H1 (cell line): Measurements from ENCODE around the gene ODC1. TPM values are rescaled to one million over a fixed set of nuclear protein-coding genes. Genes with fewer than 3 reads are reported as not detected.

Experiments
- ASH2L ChIP-seq: fragments of 200-600, 300-600 bp; sonication (generic); IDR thresholded peaks from one replicate; pipeline ENCODE4 v1.7.1; 2017; ENCODE audit warnings: low read length
- ATF3 ChIP-seq: IDR thresholded peaks from 2 replicates; pipeline ENCODE4 v1.6.1; 2011; ENCODE audit warnings: low read depth, mild to moderate bottlenecking, low read length; ENCODE audit not compliant: insufficient read depth
- BRCA1 ChIP-seq: IDR thresholded peaks from 2 replicates; pipeline ENCODE4 v1.6.1; 2012; ENCODE audit warnings: low read depth, low read length, improper control_type of control experiment
- CBX8 ChIP-seq: fragments of 300-800, 300-1000 bp; sonication (generic); IDR thresholded peaks from 2 replicates; pipeline ENCODE4 v1.7.1; 2016; ENCODE audit warnings: low read depth, low read length, borderline replicate concordance
- CHD2 ChIP-seq: IDR thresholded peaks from 2 replicates; pipeline ENCODE4 v1.6.1; 2012; ENCODE audit warnings: low read length, improper control_type of control experiment
- CREB1 ChIP-seq: IDR thresholded peaks from 2 replicates; pipeline ENCODE4 v1.6.1; 2012; ENCODE audit warnings: inconsistent platforms
- EGR1 ChIP-seq: IDR thresholded peaks from 2 replicates; pipeline ENCODE4 v1.6.1; 2011; ENCODE audit warnings: low read depth, low read length, borderline replicate concordance
- HDAC2 ChIP-seq, 2 experiments: fragments of 300-600 bp in 1 of 2; sonication (generic) in 1 of 2; IDR thresholded peaks; 2 replicates each; pipeline ENCODE4 v1.6.1; 2011 to 2012; ENCODE audit warnings: low read depth in 2 of 2, low read length in 2 of 2, mild to moderate bottlenecking in 2 of 2, moderate library complexity in 2 of 2, borderline replicate concordance in 1 of 2, inconsistent platforms in 1 of 2
- KDM5A ChIP-seq: fragments of 200-600 bp; IDR thresholded peaks from 2 replicates; pipeline ENCODE4 v1.7.1; 2012; ENCODE audit warnings: mild to moderate bottlenecking, low read length, inconsistent platforms, mixed read lengths
- MAFK ChIP-seq: IDR thresholded peaks from 2 replicates; pipeline ENCODE4 v1.6.1; 2012; ENCODE audit warnings: low read depth, mild to moderate bottlenecking, improper control_type of control experiment, low read length
- NANOG ChIP-seq: IDR thresholded peaks from 2 replicates; pipeline ENCODE4 v1.6.1; 2011; ENCODE audit warnings: low read length, low read depth, mild to moderate bottlenecking, inconsistent platforms; ENCODE audit not compliant: insufficient read depth, poor library complexity, severe bottlenecking
- NRF1 ChIP-seq: IDR thresholded peaks from 2 replicates; pipeline ENCODE4 v1.6.1; 2011; ENCODE audit warnings: mild to moderate bottlenecking, low read depth, low read length, improper control_type of control experiment
- PHF8 ChIP-seq: fragments of 200-600 bp; sonication (generic); conservative IDR thresholded peaks from 2 replicates; pipeline ENCODE4 v1.7.1; 2012; ENCODE audit warnings: low read depth, mild to moderate bottlenecking, inconsistent platforms, low read length, moderate library complexity
- POU5F1 ChIP-seq: IDR thresholded peaks from 2 replicates; pipeline ENCODE4 v1.6.1; 2011; ENCODE audit warnings: low read depth, mild to moderate bottlenecking, low read length, moderate library complexity
- RAD21 ChIP-seq, 2 experiments: IDR thresholded peaks in 1 of 2; conservative IDR thresholded peaks in 1 of 2; 2 replicates each; pipeline ENCODE4 v1.6.1; 2011; ENCODE audit warnings: low read depth in 2 of 2, low read length in 2 of 2, improper control_type of control experiment in 1 of 2, inconsistent platforms in 1 of 2, mild to moderate bottlenecking in 1 of 2, moderate library complexity in 1 of 2
- SAP30 ChIP-seq: fragments of 300-600 bp; sonication (generic); IDR thresholded peaks from 2 replicates; pipeline ENCODE4 v1.7.1; 2012; ENCODE audit warnings: low read length, moderate library complexity, mild to moderate bottlenecking, inconsistent platforms; ENCODE audit not compliant: insufficient read depth, insufficient replicate concordance
- SIRT6 ChIP-seq: IDR thresholded peaks from one replicate; pipeline ENCODE4 v1.7.1; 2012; ENCODE audit warnings: low read length, inconsistent platforms
- SP4 ChIP-seq: IDR thresholded peaks from 2 replicates; pipeline ENCODE4 v1.6.1; 2012; ENCODE audit warnings: low read length, inconsistent platforms
- SRF ChIP-seq: IDR thresholded peaks from 2 replicates; pipeline ENCODE4 v1.6.1; 2011; ENCODE audit warnings: mild to moderate bottlenecking, low read depth, low read length, moderate library complexity
- SUZ12 ChIP-seq: fragments of 200-600 bp; sonication (generic); IDR thresholded peaks from 2 replicates; pipeline ENCODE4 v1.6.1; 2012; ENCODE audit warnings: mild to moderate bottlenecking, inconsistent platforms, low read length, moderate library complexity, mixed read lengths
- TCF12 ChIP-seq: IDR thresholded peaks from 2 replicates; pipeline ENCODE4 v1.6.1; 2011; ENCODE audit warnings: low read depth, mild to moderate bottlenecking, low read length
- TEAD4 ChIP-seq: IDR thresholded peaks from 2 replicates; pipeline ENCODE4 v1.6.1; 2012; ENCODE audit warnings: low read depth, low read length, inconsistent platforms, mixed read lengths
- USF2 ChIP-seq: IDR thresholded peaks from 2 replicates; pipeline ENCODE4 v1.6.1; 2011; ENCODE audit warnings: low read length, improper control_type of control experiment
- polyA plus RNA-seq, 7 experiments: library from polyadenylated mRNA; depleted of rRNA in 3 of 7; stranded (reverse) in 5 of 7; unstranded in 2 of 7; fragments of >200 nt in 5 of 7; fragments of 200-250 nt in 2 of 7; gene quantifications; 1 replicate in 5 of 7; 2 replicates in 1 of 7; 4 replicates in 1 of 7; pipeline versions ENCODE4 v1.2.1 to v1.2.3, GENCODE V29; 2011 to 2013; ENCODE audit warnings: missing spikeins in 2 of 7, mixed read lengths in 2 of 7
- total RNA-seq: library from RNA; stranded (reverse); fragmentation: NEBNext Ultra II Directional; extraction: Animal tissue kit (Norgen Biotek cat#: 25700); gene quantifications from 2 replicates; pipeline ENCODE4 v1.2.1, GENCODE V29; 2021

ODC1 gene
- total and polyA plus RNA-seq, 2 of the 8 experiments (the other 6 are each of a cell fraction or from before 2014, with no cell fraction given), result 57.2 to 76.7 TPM

GRCh38 chr2:10447895-10448575 is at the start of gene ODC1 (continued):
- no peak for TF ChIP-seq EGR1
- no peak for TF ChIP-seq SRF
- TF ChIP-seq NANOG, result no peak
- TF ChIP-seq SP4, result no peak
- TF ChIP-seq KDM5A, result no peak
- TF ChIP-seq NRF1, result no peak
- 0 out of 2 replicates have a peak, but pooled peaks have one; percentile 51 for TF ChIP-seq TCF12
- no peak for TF ChIP-seq ATF3
- TF ChIP-seq CBX8, result no peak
- TF ChIP-seq RAD21 (IDR thresholded peaks at IDR 0.05 in 1 of 2, conservative IDR thresholded peaks at IDR 0.05 in 1 of 2; ENCODE audit: low read depth in 2 of 2, low read length in 2 of 2), result no peak
- peak; percentile 21; the same call in 1 of the 2 replicates for TF ChIP-seq TEAD4
- TF ChIP-seq MAFK, result no peak
- peak; percentile 61 for TF ChIP-seq PHF8
- TF ChIP-seq CREB1, result no peak
- no peak; the same call in 1 of the 2 replicates for TF ChIP-seq SUZ12
- TF ChIP-seq USF2, result peak; percentile 51; the same call in 1 of the 2 replicates
- TF ChIP-seq SAP30, result no peak
- TF ChIP-seq HDAC2 (IDR thresholded peaks at IDR 0.05; ENCODE audit: borderline replicate concordance in 1 of 2, low read depth in 2 of 2, low read length in 2 of 2), result no peak; a peak in 1 of 4 replicates
- TF ChIP-seq POU5F1, result no peak
- no peak for TF ChIP-seq CHD2
- TF ChIP-seq BRCA1, result no peak
- no peak for TF ChIP-seq ASH2L
- TF ChIP-seq SIRT6, result no peak
